H1 (cell line): ENCODE results near the gene CAMKMT. TPM values are rescaled to one million over a fixed set of nuclear protein-coding genes. Genes with fewer than 3 reads are reported as not detected.

Source experiments
- CHD7 ChIP-seq: fragments of 300-600 bp; sonication (generic); IDR thresholded peaks from 2 replicates; pipeline ENCODE4 v1.7.1; 2012; ENCODE audit warnings: low read length, moderate library complexity, mild to moderate bottlenecking, inconsistent platforms; ENCODE audit not compliant: insufficient replicate concordance
- YY1 ChIP-seq: IDR thresholded peaks from 2 replicates; pipeline ENCODE4 v1.6.1; 2011; ENCODE audit warnings: low read depth, mild to moderate bottlenecking, low read length
- polyA plus RNA-seq, 7 experiments: library from polyadenylated mRNA; depleted of rRNA in 3 of 7; stranded (reverse) in 5 of 7; unstranded in 2 of 7; fragments of >200 nt in 5 of 7; fragments of 200-250 nt in 2 of 7; gene quantifications; 1 replicate in 5 of 7; 2 replicates in 1 of 7; 4 replicates in 1 of 7; pipeline versions ENCODE4 v1.2.1 to v1.2.3, GENCODE V29; 2011 to 2013; ENCODE audit warnings: missing spikeins in 2 of 7, mixed read lengths in 2 of 7
- total RNA-seq: library from RNA; stranded (reverse); fragmentation: NEBNext Ultra II Directional; extraction: Animal tissue kit (Norgen Biotek cat#: 25700); gene quantifications from 2 replicates; pipeline ENCODE4 v1.2.1, GENCODE V29; 2021

Gene CAMKMT
- total and polyA plus RNA-seq, 2 of the 8 experiments (the other 6 are each of a cell fraction or from before 2014, with no cell fraction given): 14.7 to 22.4 TPM

GRCh38 chr2:44321360-44321759 is 40.4 kb upstream of the CAMKMT start (continued):
- TF ChIP-seq CHD7 (no peak), YY1 (no peak)
- TF ChIP-seq, all 59 proteins: peak for 0
